OCI-LY3 (cell line): ENCODE data around the gene PRUNE2.

ENCODE experiments used
- H2AFZ ChIP-seq: fragments of 200-600, 300-600 bp; shearing (Covaris generic); 2 replicates; pipeline ENCODE4 v1.6.0; 2014; ENCODE audit warnings: antibody characterized with exemption, low read depth, low read length
- H3K27ac ChIP-seq: fragments of 200-600, 300-600 bp; sonication (generic); 2 replicates; pipeline ENCODE4 v1.5.1; 2014; ENCODE audit warnings: mild to moderate bottlenecking, low read length, moderate library complexity, mixed read lengths
- H3K27me3 ChIP-seq: fragments of 200-600, 300-600 bp; sonication (generic); 2 replicates; pipeline ENCODE4 v1.6.1; 2014; ENCODE audit warnings: low read depth, low read length, mixed read lengths
- H3K36me3 ChIP-seq: fragments of 200-600, 300-600 bp; sonication (generic); replicated peaks from 2 replicates; pipeline ENCODE3; 2014; ENCODE audit warnings: low read depth, low read length, mixed read lengths
- H3K4me1 ChIP-seq: fragments of 300-600, 200-600 bp; sonication (generic); 2 replicates; pipeline ENCODE4 v1.6.1; 2014; ENCODE audit warnings: low read length, mixed read lengths
- H3K4me2 ChIP-seq: fragments of 200-600, 300-600 bp; sonication (generic); 2 replicates; pipeline ENCODE4 v1.6.1; 2014; ENCODE audit warnings: low read length, mixed read lengths
- H3K4me3 ChIP-seq: fragments of 300-600, 200-600 bp; sonication (generic); 2 replicates; pipeline ENCODE4 v1.5.1; 2014; ENCODE audit warnings: antibody characterized with exemption, mild to moderate bottlenecking, low read length, moderate library complexity
- H3K79me2 ChIP-seq: fragments of 300-600, 200-600 bp; shearing (Covaris generic); 2 replicates; pipeline ENCODE4 v1.6.1; 2014; ENCODE audit warnings: mild to moderate bottlenecking, low read length, mixed read lengths
- H3K9ac ChIP-seq: fragments of 300-600, 200-600 bp; shearing (Covaris generic); 2 replicates; pipeline ENCODE4 v1.6.0; 2014; ENCODE audit warnings: mild to moderate bottlenecking, low read length, moderate library complexity
- H3K9me3 ChIP-seq: fragments of 200-600, 300-600 bp; shearing (Covaris generic); 2 replicates; pipeline ENCODE4 v1.6.1; 2014; ENCODE audit warnings: low read length, mixed read lengths; ENCODE audit not compliant: insufficient read depth
- H4K20me1 ChIP-seq: fragments of 200-600, 300-600 bp; sonication (generic); 2 replicates; pipeline ENCODE4 v1.6.1; 2016; ENCODE audit warnings: low read length, mixed read lengths; ENCODE audit not compliant: insufficient read depth
- CTCF ChIP-seq: fragments of 200-600, 300-600 bp; sonication (generic); IDR thresholded peaks from 2 replicates; pipeline ENCODE4 v1.5.1; 2014; ENCODE audit warnings: antibody characterized with exemption, low read length, low read depth
- EZH2phosphoT487 ChIP-seq: fragments of 200-600 bp; shearing (Covaris generic); IDR thresholded peaks from 2 replicates; pipeline ENCODE4 v1.6.1; 2018; ENCODE audit warnings: antibody characterized with exemption, mixed run types, low read depth

The PRUNE2 gene

DNA sequence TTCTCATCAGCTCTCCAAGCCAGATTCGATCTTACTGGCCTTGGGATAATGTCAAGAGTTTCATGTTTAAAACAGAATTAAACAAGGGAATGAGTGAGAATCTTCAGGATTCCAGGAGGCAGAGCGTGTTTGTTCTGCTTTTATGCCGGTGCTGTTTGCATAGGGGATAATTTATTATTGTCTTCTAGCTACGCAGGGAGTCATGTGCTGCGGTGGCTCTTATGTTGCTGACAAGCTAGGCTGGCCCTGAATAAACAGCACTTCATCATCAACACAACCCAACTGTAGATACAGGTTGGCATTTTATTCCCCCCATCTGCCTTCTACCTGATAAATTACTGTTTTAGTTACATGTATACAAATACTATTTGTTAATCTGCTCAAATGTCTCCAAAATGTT, 188.7 kb downstream of the PRUNE2 start:
- Histone ChIP-seq H3K79me2 (no peaks in the 10 kb centered on the region), H3K9ac (no peak overlapping the region), H3K36me3 (no peaks in the 10 kb centered on the region), H3K4me1 (no peaks in the 10 kb centered on the region), H3K4me2 (no peak overlapping the region), H3K9me3 (no peaks in the 10 kb centered on the region), H3K27me3 (peaks cover 12% of the 10 kb centered on the region), H3K27ac (no peak overlapping the region), H3K4me3 (no peak overlapping the region), H2AFZ (no peak overlapping the region), H4K20me1 (no peaks in the 10 kb centered on the region)
- TF ChIP-seq EZH2phosphoT487 (no peak), CTCF (no peak)

DNA sequence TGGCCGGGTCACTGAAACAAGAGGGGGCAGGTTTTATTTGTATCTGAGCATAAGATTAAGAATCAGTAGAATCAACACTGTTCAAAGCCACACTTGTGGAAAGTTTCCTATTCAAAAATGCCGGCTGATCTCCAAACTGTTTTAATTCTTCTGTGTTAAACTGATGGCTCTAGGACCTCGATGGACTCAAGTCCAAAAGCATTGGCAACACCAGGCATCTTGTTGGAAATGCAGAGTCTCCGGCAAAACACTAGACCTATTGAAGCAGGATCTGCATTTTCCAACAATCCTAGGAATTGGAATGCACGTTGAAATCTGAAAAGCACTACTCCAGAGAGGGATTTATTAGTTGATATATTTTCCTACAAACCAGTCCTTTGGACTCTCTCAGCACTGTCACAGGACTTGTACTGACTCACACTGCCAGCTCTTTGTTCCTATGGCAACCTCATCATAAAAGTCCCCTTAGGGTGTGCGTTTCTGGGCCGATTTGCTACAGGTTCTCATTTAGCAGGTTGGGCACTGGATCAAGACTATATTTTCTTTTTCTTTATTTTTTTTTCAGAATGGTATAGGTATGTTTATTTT, 189.7 kb downstream of the PRUNE2 start:
- no peak overlapping the region for H3K4me3 ChIP-seq
- no peak overlapping the region for H3K9ac ChIP-seq
- no peak for TF ChIP-seq CTCF
- TF ChIP-seq EZH2phosphoT487, result no peak
- H3K4me2 ChIP-seq, result no peak overlapping the region
- no peak overlapping the region for H2AFZ ChIP-seq
- peaks cover 12% of the 10 kb centered on the region for H3K27me3 ChIP-seq
- H3K4me1 ChIP-seq, result no peaks in the 10 kb centered on the region
- H4K20me1 ChIP-seq, result no peaks in the 10 kb centered on the region
- no peaks in the 10 kb centered on the region for H3K79me2 ChIP-seq
- no peaks in the 10 kb centered on the region for H3K36me3 ChIP-seq
- no peaks in the 10 kb centered on the region for H3K9me3 ChIP-seq
- no peak overlapping the region for H3K27ac ChIP-seq

- Histone ChIP-seq H3K27me3 (peaks cover 40% of the 10 kb centered on the region), H2AFZ (no peak overlapping the region), H3K4me2 (no peak overlapping the region), H4K20me1 (no peaks in the 10 kb centered on the region), H3K4me3 (no peak overlapping the region), H3K9me3 (no peaks in the 10 kb centered on the region), H3K4me1 (no peaks in the 10 kb centered on the region), H3K36me3 (no peaks in the 10 kb centered on the region), H3K79me2 (no peaks in the 10 kb centered on the region), H3K9ac (no peak overlapping the region), H3K27ac (no peak overlapping the region)
- TF ChIP-seq CTCF, result no peak
- TF ChIP-seq EZH2phosphoT487, result no peak
Observed at GRCh38 chr9:76713381-76713780, 192.5 kb downstream of the PRUNE2 start.

DNA sequence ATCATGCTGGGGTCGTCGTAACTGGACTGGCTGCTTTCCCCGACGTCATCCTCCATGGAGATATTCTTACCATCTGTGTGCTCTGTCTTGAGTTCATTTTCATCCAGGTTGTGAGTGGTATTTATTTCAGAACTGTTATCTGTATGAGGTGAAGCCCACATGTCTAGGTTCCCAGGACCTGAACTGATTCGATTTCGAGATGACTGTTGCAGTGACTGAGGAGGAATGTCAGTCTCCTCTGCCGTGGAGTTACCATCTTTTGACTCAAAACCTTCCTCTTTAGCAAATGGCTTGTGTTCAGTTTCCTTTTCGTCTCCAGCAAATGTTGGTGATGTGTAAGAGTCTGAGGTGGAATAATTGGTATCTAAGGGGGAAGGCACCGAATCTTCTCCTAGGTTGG, 196.9 kb downstream of the PRUNE2 start:
- Histone ChIP-seq H2AFZ (no peak overlapping the region), H3K9me3 (no peaks in the 10 kb centered on the region), H3K36me3 (no peaks in the 10 kb centered on the region), H4K20me1 (no peaks in the 10 kb centered on the region), H3K9ac (no peak overlapping the region), H3K4me2 (no peak overlapping the region), H3K79me2 (no peaks in the 10 kb centered on the region), H3K4me3 (no peak overlapping the region), H3K4me1 (no peaks in the 10 kb centered on the region; the same call in 1 of the 2 replicates), H3K27ac (no peak overlapping the region), H3K27me3 (peaks cover 67% of the 10 kb centered on the region)
- TF ChIP-seq EZH2phosphoT487 (no peak), CTCF (no peak)
